Right kidney (tissue), 1 donor: Measurements from ENCODE around the gene SYPL2.
A peak's percentile ranks its signal among the peaks of the same experiment; 100 is the strongest.

ENCODE experiments used
- DNase-seq: peaks from one replicate; pipeline ENCODE4 v3.0.0-alpha.2; 2016

Gene SYPL2

GRCh38 chr1:109491372-109491771 is 25.0 kb downstream of the SYPL2 start:
- DNase-seq, result no peak

- DNase-seq, result no peak
Observed at GRCh38 chr1:109492779-109493178, 26.4 kb downstream of the SYPL2 start.

- no peak for DNase-seq
Observed at GRCh38 chr1:109493227-109493626, 26.9 kb downstream of the SYPL2 start.

- peak; percentile 96 for DNase-seq
Observed at GRCh38 chr1:109493805-109494539, 27.6 kb downstream of the SYPL2 start, which contains the start of gene CYB561D1. CYB561D1 (plus strand) TSS chr1:109494094; CDS start chr1:109494140, 46 bp downstream.

GRCh38 chr1:109495738-109496137 is 29.4 kb downstream of the SYPL2 start:
- DNase-seq, result no peak

GRCh38 chr1:109497449-109498160 is 31.3 kb downstream of the SYPL2 start:
- DNase-seq, result no peak

- DNase-seq, result peak; percentile 71
Observed at GRCh38 chr1:109498161-109498801, 31.9 kb downstream of the SYPL2 start.

GRCh38 chr1:109499081-109499480 is 32.7 kb downstream of the SYPL2 start:
- no peak for DNase-seq

GRCh38 chr1:109499661-109500536 is 33.6 kb downstream of the SYPL2 start:
- DNase-seq, result no peak

GRCh38 chr1:109500941-109501381 is 34.6 kb downstream of the SYPL2 start:
- no peak for DNase-seq

- no peak for DNase-seq
Observed at GRCh38 chr1:109501644-109502363, 35.5 kb downstream of the SYPL2 start.

GRCh38 chr1:109502364-109502851 is 36.1 kb downstream of the SYPL2 start:
- DNase-seq, result no peak

- DNase-seq, result no peak
Observed at GRCh38 chr1:109503935-109504334, 37.6 kb downstream of the SYPL2 start.

GRCh38 chr1:109504974-109505373 is 38.6 kb downstream of the SYPL2 start:
- DNase-seq, result no peak

- no peak for DNase-seq
Observed at GRCh38 chr1:109508001-109508872, 41.9 kb downstream of the SYPL2 start.

GRCh38 chr1:109508873-109509175 is 42.5 kb downstream of the SYPL2 start:
- DNase-seq, result no peak

- peak; percentile 77 for DNase-seq
Observed at GRCh38 chr1:109509176-109510134, 43.1 kb downstream of the SYPL2 start, which contains the start of gene AMIGO1. AMIGO1 (minus strand) TSS chr1:109509727; CDS start chr1:109508912, 815 bp downstream.

- no peak for DNase-seq
Observed at GRCh38 chr1:109513110-109513710, 46.9 kb downstream of the SYPL2 start.

- no peak for DNase-seq
Observed at GRCh38 chr1:109514846-109515245, 48.5 kb downstream of the SYPL2 start.
